Loucy (cell line): ENCODE results near the gene EPB41L5.
A peak's percentile ranks its signal among the peaks of the same experiment; 100 is the strongest.

Source experiments
- H2AFZ ChIP-seq: fragments of 200-600 bp; sonication (generic); 2 replicates; pipeline ENCODE4 v1.6.0; 2016; ENCODE audit warnings: antibody characterized with exemption, mild to moderate bottlenecking, low read length, moderate library complexity
- H3F3A ChIP-seq: fragments of 200-600 bp; 2 replicates; pipeline ENCODE4 v1.6.0; 2016; ENCODE audit warnings: antibody characterized with exemption, low read depth, mild to moderate bottlenecking
- H3K27me3 ChIP-seq: fragments of 200-600 bp; sonication (generic); 2 replicates; pipeline ENCODE4 v1.6.1; 2014; ENCODE audit warnings: low read length, mild to moderate bottlenecking; ENCODE audit not compliant: insufficient read depth, poor library complexity, severe bottlenecking
- H3K36me3 ChIP-seq: fragments of 200-600 bp; sonication (generic); 2 replicates; pipeline ENCODE4 v1.6.1; 2016; ENCODE audit warnings: low read length; ENCODE audit not compliant: insufficient read depth
- H3K4me1 ChIP-seq: fragments of 200-600 bp; sonication (generic); 2 replicates; pipeline ENCODE4 v1.5.1; 2014; ENCODE audit warnings: low read length, mild to moderate bottlenecking; ENCODE audit not compliant: insufficient read depth, poor library complexity, severe bottlenecking
- H3K4me2 ChIP-seq: fragments of 200-600 bp; sonication (generic); 2 replicates; pipeline ENCODE4 v1.6.0; 2014; ENCODE audit warnings: antibody characterized with exemption, low read length, low read depth, mild to moderate bottlenecking; ENCODE audit not compliant: poor library complexity, severe bottlenecking
- H3K4me3 ChIP-seq: fragments of 200-600 bp; sonication (generic); 2 replicates; pipeline ENCODE4 v1.5.1; 2014; ENCODE audit warnings: low read length, mild to moderate bottlenecking, mixed read lengths; ENCODE audit not compliant: poor library complexity, severe bottlenecking
- H3K79me2 ChIP-seq: fragments of 200-600 bp; sonication (generic); 2 replicates; pipeline ENCODE4 v1.6.1; 2014; ENCODE audit warnings: low read length; ENCODE audit not compliant: insufficient read depth
- H3K9ac ChIP-seq: fragments of 200-600 bp; sonication (generic); 2 replicates; pipeline ENCODE4 v1.6.0; 2014; ENCODE audit warnings: mild to moderate bottlenecking, low read depth, low read length, moderate library complexity; ENCODE audit not compliant: poor library complexity, severe bottlenecking
- H3K9me2 ChIP-seq: fragments of 200-600 bp; sonication (generic); replicated peaks from 2 replicates; pipeline ENCODE4 v1.6.1; 2016; ENCODE audit warnings: low read depth, low read length, mixed read lengths
- H3K9me3 ChIP-seq: fragments of 200-600 bp; sonication (generic); 2 replicates; pipeline ENCODE4 v1.6.1; 2014; ENCODE audit warnings: mild to moderate bottlenecking, antibody characterized with exemption, low read length, low read depth; ENCODE audit not compliant: insufficient read depth
- H4K20me1 ChIP-seq: fragments of 200-600 bp; sonication (generic); 2 replicates; pipeline ENCODE4 v1.6.0; 2014; ENCODE audit warnings: antibody characterized with exemption, low read length, mild to moderate bottlenecking; ENCODE audit not compliant: insufficient read depth, poor library complexity, severe bottlenecking
- EZH2phosphoT487 ChIP-seq: fragments of 200-600 bp; IDR thresholded peaks from 2 replicates; pipeline ENCODE4 v1.6.1; 2018; ENCODE audit warnings: antibody characterized with exemption, mild to moderate bottlenecking, moderate library complexity, borderline replicate concordance
- TF ChIP-seq, protein P1 (sequence below): fragments of 200-600 bp; sonication (generic); conservative IDR thresholded peaks from 2 replicates; pipeline ENCODE4 v1.5.1; 2014; ENCODE audit warnings: mild to moderate bottlenecking, antibody characterized with exemption, low read length

EPB41L5 gene

DNA sequence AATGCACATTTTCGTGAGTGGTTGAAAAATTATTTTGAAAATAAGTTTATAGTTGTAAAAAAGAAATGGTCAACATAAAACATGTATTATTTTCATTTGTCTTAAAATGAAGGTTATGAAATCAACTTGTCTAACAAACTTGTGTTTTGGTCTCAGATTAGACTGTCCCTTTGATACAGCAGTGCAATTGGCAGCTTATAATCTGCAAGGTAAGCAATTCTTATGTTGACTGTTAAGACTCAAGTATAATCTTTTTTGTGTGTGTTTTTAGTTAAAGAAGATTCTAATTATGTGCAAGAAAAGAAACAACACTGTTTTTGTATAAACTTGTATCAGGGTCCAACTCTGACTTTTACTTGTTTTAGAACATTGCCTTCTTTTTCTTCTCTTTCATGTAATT is 62.7 kb downstream of the EPB41L5 start:
- no peak overlapping the region for H2AFZ ChIP-seq
- no peaks in the 10 kb centered on the region for H3K79me2 ChIP-seq
- no peak overlapping the region for H3K4me2 ChIP-seq
- TF ChIP-seq EZH2phosphoT487: no peak
- TF ChIP-seq, protein P1, sequence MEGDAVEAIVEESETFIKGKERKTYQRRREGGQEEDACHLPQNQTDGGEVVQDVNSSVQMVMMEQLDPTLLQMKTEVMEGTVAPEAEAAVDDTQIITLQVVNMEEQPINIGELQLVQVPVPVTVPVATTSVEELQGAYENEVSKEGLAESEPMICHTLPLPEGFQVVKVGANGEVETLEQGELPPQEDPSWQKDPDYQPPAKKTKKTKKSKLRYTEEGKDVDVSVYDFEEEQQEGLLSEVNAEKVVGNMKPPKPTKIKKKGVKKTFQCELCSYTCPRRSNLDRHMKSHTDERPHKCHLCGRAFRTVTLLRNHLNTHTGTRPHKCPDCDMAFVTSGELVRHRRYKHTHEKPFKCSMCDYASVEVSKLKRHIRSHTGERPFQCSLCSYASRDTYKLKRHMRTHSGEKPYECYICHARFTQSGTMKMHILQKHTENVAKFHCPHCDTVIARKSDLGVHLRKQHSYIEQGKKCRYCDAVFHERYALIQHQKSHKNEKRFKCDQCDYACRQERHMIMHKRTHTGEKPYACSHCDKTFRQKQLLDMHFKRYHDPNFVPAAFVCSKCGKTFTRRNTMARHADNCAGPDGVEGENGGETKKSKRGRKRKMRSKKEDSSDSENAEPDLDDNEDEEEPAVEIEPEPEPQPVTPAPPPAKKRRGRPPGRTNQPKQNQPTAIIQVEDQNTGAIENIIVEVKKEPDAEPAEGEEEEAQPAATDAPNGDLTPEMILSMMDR: no peak
- H3F3A ChIP-seq: no peaks in the 10 kb centered on the region
- H3K9me2 ChIP-seq: no peaks in the 10 kb centered on the region
- peaks cover 10% of the 10 kb centered on the region for H3K36me3 ChIP-seq
- no peaks in the 10 kb centered on the region for H4K20me1 ChIP-seq
- H3K9ac ChIP-seq: no peak overlapping the region
- no peak overlapping the region for H3K4me3 ChIP-seq
- no peaks in the 10 kb centered on the region for H3K27me3 ChIP-seq
- H3K4me1 ChIP-seq: peaks cover 6% of the 10 kb centered on the region
- H3K9me3 ChIP-seq: no peaks in the 10 kb centered on the region

GRCh38 chr2:120077896-120078295 is 65.0 kb downstream of the EPB41L5 start:
- Histone ChIP-seq H4K20me1 (no peaks in the 10 kb centered on the region), H3K9me2 (no peaks in the 10 kb centered on the region), H3K9ac (no peak overlapping the region), H3K36me3 (peaks cover 10% of the 10 kb centered on the region), H3K9me3 (no peaks in the 10 kb centered on the region), H3F3A (no peaks in the 10 kb centered on the region), H3K4me3 (no peak overlapping the region), H3K4me1 (peaks cover 6% of the 10 kb centered on the region), H3K79me2 (no peaks in the 10 kb centered on the region), H3K4me2 (no peak overlapping the region), H3K27me3 (no peaks in the 10 kb centered on the region), H2AFZ (no peak overlapping the region)
- TF ChIP-seq EZH2phosphoT487: no peak
- TF ChIP-seq, protein P1: no peak

DNA sequence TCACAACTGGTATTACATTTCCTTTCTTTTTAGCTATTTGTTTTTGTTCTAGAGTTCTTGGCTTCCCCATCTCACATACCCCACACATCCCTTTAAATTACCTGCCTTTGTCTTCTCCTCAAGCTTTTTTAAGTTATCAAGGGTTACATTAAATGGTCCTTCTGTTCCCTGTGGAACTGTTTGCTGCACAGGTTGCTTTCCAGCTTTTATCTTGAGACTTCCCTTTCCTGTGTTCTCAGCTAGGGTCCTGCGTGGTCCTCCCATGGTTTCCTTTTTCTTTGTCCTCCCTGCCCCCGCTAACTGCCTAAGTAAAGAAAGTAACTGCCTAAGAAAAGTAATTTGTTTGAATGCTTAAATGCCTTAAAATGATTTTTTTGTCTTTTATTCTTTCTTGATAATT is 66.8 kb downstream of the EPB41L5 start:
- Histone ChIP-seq H3K36me3 (peaks cover 10% of the 10 kb centered on the region), H2AFZ (no peak overlapping the region), H4K20me1 (no peaks in the 10 kb centered on the region), H3K9me3 (no peaks in the 10 kb centered on the region), H3K9me2 (no peaks in the 10 kb centered on the region), H3K27me3 (no peaks in the 10 kb centered on the region), H3F3A (no peaks in the 10 kb centered on the region), H3K4me2 (peak overlapping the region; percentile 17), H3K4me3 (no peak overlapping the region), H3K79me2 (no peaks in the 10 kb centered on the region), H3K9ac (no peak overlapping the region), H3K4me1 (peaks cover 6% of the 10 kb centered on the region)
- TF ChIP-seq, protein P1: no peak
- TF ChIP-seq EZH2phosphoT487: no peak
